Activated CD4-positive, alpha-beta T cell treated with anti-CD3 and anti-CD28 coated beads, Interleukin-2, amount 50 U/mL, for 4 hours (primary cell): ENCODE results near the gene CLDN7.

Experiments used
- DNase-seq, 2 experiments: peaks; one replicate each; pipeline ENCODE4 v3.0.0-alpha.2; 2020

The CLDN7 gene

GRCh38 chr17:7262192-7262934 lies at the start of gene CLDN7:
CLDN7 (minus strand) TSS chr17:7262478; CDS start chr17:7262043, 435 bp downstream.
- no peak for DNase-seq

DNA sequence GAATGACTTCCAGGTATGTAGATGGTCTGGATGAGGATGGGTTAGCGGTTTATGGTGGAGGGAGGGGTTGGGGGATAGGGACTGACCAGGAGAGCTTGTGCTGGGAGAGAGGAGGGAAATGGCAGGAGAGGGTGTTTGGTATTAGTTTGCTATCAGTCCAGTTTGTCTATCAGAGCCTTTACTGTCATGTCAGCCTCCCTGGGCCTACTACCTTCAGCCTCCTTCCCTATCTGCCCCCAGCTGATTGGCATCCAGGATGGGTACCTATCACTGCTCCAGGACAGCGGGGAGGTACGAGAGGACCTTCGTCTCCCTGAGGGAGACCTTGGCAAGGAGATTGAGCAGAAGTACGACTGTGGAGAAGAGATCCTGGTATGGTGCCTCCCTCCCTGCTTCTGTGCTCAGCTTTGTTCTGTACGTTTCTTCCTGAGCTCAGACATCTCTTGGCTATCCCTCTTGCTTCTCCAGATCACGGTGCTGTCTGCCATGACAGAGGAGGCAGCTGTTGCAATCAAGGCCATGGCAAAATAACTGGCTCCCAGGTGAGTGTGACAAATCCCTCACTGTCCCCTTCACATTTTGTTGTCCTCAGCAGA lies 48.9 kb upstream of the CLDN7 start:
- DNase-seq: no peak

GRCh38 chr17:7309628-7310027 lies 47.4 kb upstream of the CLDN7 start:
- no peak for DNase-seq

DNA sequence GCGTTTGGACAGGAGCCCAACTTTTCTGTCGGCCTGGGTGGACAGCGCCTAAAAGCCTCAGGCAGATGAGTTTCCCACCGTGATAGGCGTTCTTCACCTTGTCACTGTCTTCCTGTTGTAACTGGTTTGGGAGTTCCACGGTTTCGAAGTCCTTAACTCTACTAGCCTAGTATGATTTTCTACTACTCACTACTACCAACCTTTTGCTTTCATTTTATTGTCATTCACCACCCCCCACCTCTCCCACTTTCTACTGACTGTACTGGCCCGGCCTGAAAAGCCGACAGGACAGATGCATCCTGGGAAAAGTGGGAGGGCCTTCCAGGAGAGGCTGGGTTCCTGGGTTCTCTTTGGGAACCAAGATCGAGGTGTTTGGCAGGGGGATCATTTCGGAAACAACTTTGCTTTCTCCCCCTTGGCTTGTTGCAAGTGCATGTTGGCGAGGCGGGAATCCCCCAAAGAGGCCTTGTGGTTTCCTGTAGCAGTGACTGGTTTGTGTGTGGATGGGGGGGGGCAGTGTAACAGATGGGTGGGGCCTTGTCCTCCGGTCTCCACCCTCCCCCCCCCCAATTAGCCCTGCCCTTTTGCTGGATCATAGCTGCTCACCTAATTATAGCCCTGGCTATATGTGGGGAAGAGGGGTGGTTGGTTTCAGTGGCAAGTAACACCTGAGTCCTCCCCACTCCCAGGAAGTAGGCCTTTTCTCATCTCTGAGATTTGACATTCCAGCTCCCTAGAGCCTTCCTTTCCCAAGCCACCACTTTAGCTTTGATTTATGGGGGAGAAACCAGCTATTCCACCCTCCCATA lies 46.6 kb upstream of the CLDN7 start:
- DNase-seq: peak; percentile 87 to 90

GRCh38 chr17:7307686-7308624 lies 45.7 kb upstream of the CLDN7 start:
- peak; percentile 44 to 51 for DNase-seq

DNA sequence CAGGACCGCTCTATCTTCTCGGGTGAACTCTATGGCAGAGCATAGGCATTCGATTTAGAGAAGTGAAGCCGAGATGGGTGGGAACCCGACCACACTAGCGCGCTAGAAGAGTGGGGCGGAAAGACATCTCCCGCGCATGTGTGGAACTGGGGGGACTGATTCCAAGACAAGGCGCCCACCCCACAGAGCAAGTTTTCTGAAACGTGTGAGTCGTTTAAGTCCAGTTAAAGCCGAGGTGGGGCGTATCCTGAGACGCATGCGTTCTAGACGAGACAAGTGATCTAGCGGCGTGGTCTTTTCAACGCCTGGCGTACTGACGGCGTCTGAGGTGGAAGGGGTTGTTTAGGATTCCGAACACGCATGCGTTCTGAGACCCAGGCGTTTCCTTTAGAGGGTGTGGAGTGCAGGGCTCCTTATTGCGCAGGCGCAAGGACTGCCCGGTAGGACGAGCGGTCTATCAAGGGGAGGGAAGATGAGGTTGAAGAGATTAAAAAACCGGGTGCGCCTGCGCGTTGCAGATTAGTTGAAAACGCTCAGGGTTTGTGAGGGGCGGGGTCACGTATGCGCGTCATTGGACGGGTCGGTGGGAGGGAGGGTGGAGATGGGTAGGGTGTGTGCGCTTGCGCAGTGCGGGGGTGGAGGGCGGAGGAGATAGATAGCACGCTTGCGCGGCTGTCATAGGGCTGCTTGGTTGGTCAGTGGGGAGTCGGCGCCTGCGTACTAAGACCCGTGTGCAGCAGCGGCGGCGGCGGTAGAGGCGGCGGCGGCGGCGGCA lies 44.8 kb upstream of the CLDN7 start, which contains the start of gene EIF5A:
Gene EIF5A, plus strand, starts transcription at position 718 of the 775 bp plus-strand sequence. CDS start 2,008 bp downstream, outside the sequence.
- DNase-seq: peak; percentile 100

DNA sequence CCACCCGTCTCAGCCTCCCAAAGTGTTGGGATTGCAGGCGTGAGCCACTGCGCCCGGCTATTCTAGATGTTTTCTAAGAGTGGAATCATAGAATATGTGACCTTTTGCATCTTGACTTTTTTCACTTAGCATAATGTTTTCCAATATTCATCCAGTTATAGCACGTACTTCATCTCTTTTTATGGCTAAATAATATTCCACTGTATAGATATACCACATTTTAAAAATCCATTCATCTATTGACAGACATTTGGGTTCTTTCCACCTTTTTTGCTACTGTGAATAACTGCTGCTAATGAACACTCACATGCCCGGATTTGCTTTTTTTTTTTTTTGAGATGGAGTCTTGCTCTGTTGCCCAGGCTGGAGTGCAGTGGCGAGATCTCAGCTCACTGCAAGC lies 41.9 kb upstream of the CLDN7 start:
- DNase-seq: no peak

DNA sequence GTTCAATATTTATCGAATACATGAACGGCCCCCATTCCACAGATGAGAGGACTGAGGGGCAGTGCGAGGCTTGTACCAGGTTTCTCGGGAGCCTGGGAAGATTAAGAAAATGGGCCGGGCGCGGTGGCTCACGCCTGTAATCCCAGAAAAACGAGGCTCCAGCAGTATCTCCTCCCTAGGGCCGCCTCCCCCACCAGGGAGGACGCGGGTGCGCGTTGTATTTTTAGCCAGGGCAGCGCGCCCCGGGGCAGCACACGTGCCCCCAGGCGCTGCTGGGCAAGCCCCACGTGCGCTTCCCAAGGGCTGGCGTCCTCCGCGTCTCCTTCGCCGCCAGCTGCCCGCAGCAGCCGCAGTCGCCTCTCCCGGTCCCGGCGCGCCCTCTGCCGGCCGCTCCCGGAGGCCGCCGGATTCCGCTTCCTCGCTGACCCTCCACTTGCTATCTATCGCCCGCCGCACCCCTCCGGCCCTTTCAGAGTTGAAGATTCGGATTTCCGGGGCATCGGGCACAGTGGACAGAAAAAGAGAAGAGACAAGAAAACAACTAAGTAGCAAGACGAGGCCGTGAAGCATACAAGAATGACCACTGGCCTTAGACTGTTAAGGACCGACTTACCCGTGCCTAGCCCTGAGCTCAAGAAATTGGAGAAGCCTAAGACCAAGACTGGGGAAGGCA lies 34.0 kb upstream of the CLDN7 start:
- peak; percentile 39 to 43 for DNase-seq

- no peak for DNase-seq
These were observed 33.2 kb upstream of the CLDN7 start for GRCh38 chr17:7295230-7296180.

- peak; percentile 54 to 66 for DNase-seq
These were observed 32.4 kb upstream of the CLDN7 start, which contains the start of gene YBX2 for GRCh38 chr17:7294614-7295153. YBX2 (minus strand) TSS chr17:7294639; CDS start chr17:7294500, 139 bp downstream.

DNA sequence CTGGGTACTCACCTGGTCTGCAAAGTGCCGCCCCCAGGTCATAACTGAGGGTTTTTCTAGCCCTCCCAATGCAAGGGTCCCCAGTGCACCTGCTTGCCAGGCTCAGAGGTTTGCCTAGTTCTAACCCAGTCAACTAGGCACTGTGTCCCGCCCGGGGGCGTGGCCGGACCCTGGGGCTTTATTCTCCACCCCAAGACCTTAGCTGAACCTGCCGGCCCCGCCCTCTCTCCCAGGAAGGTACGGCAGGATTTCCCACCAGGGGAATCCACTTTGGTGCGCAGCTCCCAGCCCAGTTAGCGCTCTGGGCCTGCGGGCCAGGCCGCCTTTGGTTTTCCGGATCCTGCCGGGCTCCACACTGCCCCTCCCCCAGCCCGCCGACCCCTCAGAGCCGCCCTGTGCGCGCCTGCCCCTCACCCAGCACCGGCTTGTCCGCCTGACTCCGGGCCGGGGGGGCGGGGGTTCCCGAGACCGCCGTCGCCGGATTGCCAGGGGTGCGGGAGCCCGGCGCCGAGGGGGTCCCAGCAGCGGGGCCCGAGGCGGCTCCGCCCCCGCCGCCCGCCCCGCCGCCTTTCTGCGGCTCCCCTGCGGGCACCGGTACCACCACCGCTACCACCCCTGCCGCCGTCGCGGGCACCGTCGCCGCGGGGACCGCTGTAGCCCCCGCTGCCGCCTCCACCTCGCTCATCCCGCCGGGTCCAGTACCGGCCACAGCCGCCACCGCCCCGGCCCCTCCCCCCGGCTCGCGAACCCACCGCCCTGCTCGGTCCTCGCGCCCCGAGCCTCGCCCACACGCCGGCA lies 31.7 kb upstream of the CLDN7 start:
- DNase-seq: no peak

- DNase-seq: no peak
These were observed 30.9 kb upstream of the CLDN7 start for GRCh38 chr17:7293159-7293558.

- DNase-seq: no peak
These were observed 30.5 kb upstream of the CLDN7 start for GRCh38 chr17:7292729-7293128.

DNA sequence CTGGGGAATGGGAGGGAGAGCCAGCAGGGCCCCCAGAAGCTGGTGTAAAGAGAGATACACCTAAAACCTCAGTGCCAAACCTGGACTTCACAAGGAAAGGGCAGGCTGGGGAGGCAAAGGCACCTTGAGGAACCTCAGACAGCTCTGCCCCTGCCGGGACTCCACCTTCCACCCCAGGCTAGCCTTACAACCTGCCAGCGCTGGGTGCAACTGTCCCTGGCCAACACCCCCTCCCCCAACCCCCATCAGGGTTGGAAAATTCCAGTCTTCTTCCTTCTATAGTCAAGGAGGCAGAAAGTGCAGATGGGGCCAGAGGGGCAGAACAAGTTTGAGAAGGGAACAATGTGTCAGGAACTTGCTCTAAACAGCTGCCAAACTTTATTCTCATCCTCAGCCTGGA lies 29.9 kb upstream of the CLDN7 start:
- no peak for DNase-seq

DNA sequence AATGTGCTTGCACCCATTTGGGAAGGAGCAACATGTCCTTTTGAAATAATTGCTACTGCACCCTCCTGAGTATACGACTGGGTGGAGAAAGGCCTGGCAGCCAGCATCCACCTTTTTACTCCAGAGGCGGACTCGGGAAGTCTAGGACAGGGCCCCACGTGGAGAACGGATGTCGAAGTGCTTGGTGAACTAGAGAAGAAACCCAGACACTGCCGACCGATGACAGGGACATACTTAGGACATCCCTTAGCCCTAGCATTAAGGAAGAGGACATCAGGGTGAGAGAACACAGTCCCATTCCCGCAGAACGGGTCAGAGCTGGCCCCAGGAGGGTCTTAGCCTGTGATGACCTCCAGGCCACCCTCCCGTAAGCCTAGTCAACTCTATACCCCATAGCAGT lies 28.4 kb upstream of the CLDN7 start:
- no peak for DNase-seq

DNA sequence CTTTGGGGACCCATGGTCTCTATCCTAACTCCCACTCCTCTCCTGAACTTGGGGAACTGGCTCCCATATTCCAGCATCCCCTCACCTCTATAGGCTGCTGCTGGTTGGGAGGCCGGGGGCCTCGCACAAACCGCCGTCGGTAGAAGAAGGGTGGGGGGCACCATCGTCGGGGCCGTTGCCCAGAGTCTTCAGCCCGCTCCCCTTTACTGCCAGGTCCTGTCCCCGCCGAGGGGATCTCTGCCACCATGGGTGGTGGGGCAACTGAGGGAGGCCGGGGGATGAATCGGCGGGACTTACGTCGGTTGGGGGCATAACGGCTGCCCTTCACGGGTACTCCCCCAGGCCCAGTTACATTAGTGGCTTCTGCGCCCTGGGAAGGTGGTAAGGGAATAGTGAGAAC lies 27.9 kb upstream of the CLDN7 start:
- no peak for DNase-seq

DNA sequence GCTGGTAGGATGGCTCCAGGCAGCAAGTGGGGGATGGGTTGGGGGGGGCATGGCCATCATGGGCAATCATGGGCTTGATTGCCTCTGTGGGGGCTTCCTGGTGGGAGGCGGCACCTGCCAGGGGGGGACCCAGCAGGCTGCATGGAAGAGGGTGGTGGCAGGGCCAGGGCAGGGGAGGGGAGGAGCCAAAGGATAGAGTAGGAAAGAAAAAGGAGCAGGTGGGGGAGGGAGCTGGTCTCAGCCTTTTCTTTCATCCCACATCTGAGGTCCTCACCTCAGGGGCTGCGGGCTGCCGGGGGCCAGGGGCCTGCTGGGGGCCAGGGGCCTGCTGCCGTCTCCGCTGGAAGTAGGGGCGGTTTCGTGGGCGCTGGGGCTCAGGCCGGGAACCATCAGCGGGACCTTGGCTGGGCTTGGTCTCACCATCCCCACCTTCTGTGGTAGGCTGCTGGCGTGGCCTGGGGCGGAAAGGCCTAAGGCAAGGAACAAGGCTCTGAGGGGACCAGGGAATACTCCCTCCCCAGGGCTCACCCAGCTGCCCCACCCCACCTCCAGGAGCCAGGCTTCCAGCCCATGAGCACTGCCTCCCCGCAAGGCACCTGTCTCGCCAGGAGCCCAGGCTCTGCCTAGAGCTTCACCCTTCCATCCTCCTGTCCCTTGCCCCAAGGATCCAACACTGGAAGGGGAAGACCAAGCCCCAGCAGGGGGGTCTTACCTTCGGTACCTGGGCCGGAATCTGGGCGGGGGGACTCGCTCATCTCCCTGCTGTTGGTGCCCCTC lies 27.2 kb upstream of the CLDN7 start:
- no peak for DNase-seq

DNA sequence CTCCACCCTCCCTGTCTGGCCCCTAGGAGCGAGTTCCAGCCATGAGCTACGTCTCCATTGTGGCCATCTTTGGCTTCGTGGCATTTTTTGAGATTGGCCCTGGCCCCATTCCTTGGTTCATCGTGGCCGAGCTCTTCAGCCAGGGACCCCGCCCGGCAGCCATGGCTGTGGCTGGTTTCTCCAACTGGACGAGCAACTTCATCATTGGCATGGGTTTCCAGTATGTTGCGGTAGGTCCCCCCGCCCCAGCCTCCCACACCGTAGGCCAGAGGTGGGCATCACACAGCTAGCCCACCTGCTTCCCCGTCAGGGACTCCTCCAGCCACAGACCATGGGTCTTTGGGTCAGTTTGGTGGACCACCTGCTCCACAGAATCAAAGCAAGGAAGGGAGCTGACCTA lies 23.4 kb upstream of the CLDN7 start:
- no peak for DNase-seq
